PC-9 (cell line): ENCODE measurements around the gene LMBRD1. TPM values are rescaled to one million over a fixed set of nuclear protein-coding genes. Genes with fewer than 3 reads are reported as not detected.

ENCODE experiments used
- BruUV-seq: library from RNA; stranded (reverse); fragments of 400-500 nt; replicated peaks from 2 replicates; lab custom pipeline; 2021; lab: Mats Ljungman, UMichigan
- CTCF ChIA-PET: fragments of 300-600 bp; sonication (Branson Sonifier 250); formaldehyde crosslinking; loops from one replicate; lab custom pipeline; 2022; ENCODE audit warnings: antibody characterized with exemption; lab: Charles Lee
- POLR2A ChIA-PET: fragments of 300-600 bp; sonication (Branson Sonifier 250); formaldehyde crosslinking; loops from one replicate; lab custom pipeline; 2022; ENCODE audit warnings: antibody characterized with exemption; ENCODE audit not compliant: unreplicated experiment; lab: Charles Lee
- DNase-seq, 2 experiments: peaks; one replicate each; pipeline versions ENCODE4 v3.0.0 to v3.0.0-alpha.2; 2015 to 2022; ENCODE audit warnings: mixed read lengths in 1 of 2
- H2AFZ ChIP-seq: fragments of 200-600 bp; sonication (generic); 2 replicates; pipeline ENCODE4 v1.8.1; 2017; ENCODE audit warnings: antibody characterized with exemption
- H3F3A ChIP-seq: fragments of 200-600 bp; sonication (generic); 2 replicates; pipeline ENCODE4 v1.8.1; 2017; ENCODE audit warnings: antibody characterized with exemption, mild to moderate bottlenecking, low read depth; ENCODE audit not compliant: insufficient read depth
- H3K27ac ChIP-seq: fragments of 200-600 bp; sonication (generic); 2 replicates; pipeline ENCODE4 v1.6.1; 2016; ENCODE audit warnings: mixed run types
- H3K27me3 ChIP-seq: fragments of 200-600 bp; sonication (generic); 2 replicates; pipeline ENCODE4 v1.6.1; 2016; ENCODE audit warnings: low read depth, mixed run types; ENCODE audit not compliant: insufficient read depth
- H3K36me3 ChIP-seq: fragments of 200-600 bp; sonication (generic); 2 replicates; pipeline ENCODE4 v1.6.1; 2016; ENCODE audit warnings: low read depth, mixed run types
- H3K4me1 ChIP-seq: fragments of 200-600 bp; sonication (generic); replicated peaks from 2 replicates; pipeline ENCODE4 v1.6.1; 2016; ENCODE audit warnings: mixed run types; ENCODE audit not compliant: insufficient read depth
- H3K4me2 ChIP-seq: fragments of 200-600 bp; sonication (generic); 2 replicates; pipeline ENCODE4 v1.6.1; 2017; ENCODE audit warnings: mixed run types
- H3K4me3 ChIP-seq: fragments of 200-600 bp; sonication (generic); 2 replicates; pipeline ENCODE4 v1.6.1; 2016; ENCODE audit warnings: mixed run types
- H3K79me2 ChIP-seq: fragments of 200-600 bp; sonication (generic); 2 replicates; pipeline ENCODE4 v1.6.1; 2017; ENCODE audit warnings: low read depth, mixed run types
- H3K9me2 ChIP-seq: fragments of 200-600 bp; sonication (generic); 2 replicates; pipeline ENCODE4 v1.8.1; 2017; ENCODE audit warnings: mild to moderate bottlenecking; ENCODE audit not compliant: insufficient read depth
- H3K9me3 ChIP-seq: fragments of 200-600 bp; sonication (generic); 2 replicates; pipeline ENCODE4 v1.8.1; 2016; ENCODE audit warnings: low read depth; ENCODE audit not compliant: insufficient read depth
- H4K20me1 ChIP-seq: fragments of 200-600 bp; sonication (generic); 2 replicates; pipeline ENCODE4 v1.8.1; 2017; ENCODE audit not compliant: insufficient read depth
- EZH2 ChIP-seq: fragments of 200-600 bp; sonication (generic); IDR thresholded peaks from 2 replicates; pipeline ENCODE4 v1.8.0; 2017; ENCODE audit warnings: antibody characterized with exemption, low read depth
- intact Hi-C: fragments of 100-400 bp; cut with micrococcal nuclease; formaldehyde crosslinking; loops from one replicate; pipeline ENCODE4 v1.10.0; 2022; ENCODE audit not compliant: unreplicated experiment
- total RNA-seq: library from RNA; stranded (reverse); gene quantifications from 2 replicates; pipeline ENCODE4 v1.2.3, GENCODE V29; 2021
- TF ChIP-seq, protein P1 (sequence below): fragments of 200-600 bp; sonication (generic); conservative IDR thresholded peaks from 2 replicates; pipeline ENCODE4 v1.6.1; 2017; ENCODE audit warnings: mixed run types, antibody characterized with exemption, mild to moderate bottlenecking, moderate library complexity

LMBRD1 gene
- total RNA-seq, 1 experiment from 2014 or later = 24.6 TPM

GRCh38 chr6:69817358-69817757, 20.5 kb upstream of the LMBRD1 start:
- Histone ChIP-seq H3K27ac (no peak overlapping the region), H3K27me3 (no peaks in the 10 kb centered on the region), H4K20me1 (no peaks in the 10 kb centered on the region), H2AFZ (no peak overlapping the region), H3K79me2 (no peaks in the 10 kb centered on the region), H3K4me3 (no peak overlapping the region), H3K4me1 (peaks cover 15% of the 10 kb centered on the region), H3K4me2 (no peak overlapping the region), H3F3A (no peaks in the 10 kb centered on the region), H3K9me3 (0 out of 2 replicates have a peak, but pooled peaks cover 2% of the 10 kb centered on the region), H3K36me3 (no peaks in the 10 kb centered on the region), H3K9me2 (no peaks in the 10 kb centered on the region)
- no peak for TF ChIP-seq EZH2
- TF ChIP-seq, protein P1, sequence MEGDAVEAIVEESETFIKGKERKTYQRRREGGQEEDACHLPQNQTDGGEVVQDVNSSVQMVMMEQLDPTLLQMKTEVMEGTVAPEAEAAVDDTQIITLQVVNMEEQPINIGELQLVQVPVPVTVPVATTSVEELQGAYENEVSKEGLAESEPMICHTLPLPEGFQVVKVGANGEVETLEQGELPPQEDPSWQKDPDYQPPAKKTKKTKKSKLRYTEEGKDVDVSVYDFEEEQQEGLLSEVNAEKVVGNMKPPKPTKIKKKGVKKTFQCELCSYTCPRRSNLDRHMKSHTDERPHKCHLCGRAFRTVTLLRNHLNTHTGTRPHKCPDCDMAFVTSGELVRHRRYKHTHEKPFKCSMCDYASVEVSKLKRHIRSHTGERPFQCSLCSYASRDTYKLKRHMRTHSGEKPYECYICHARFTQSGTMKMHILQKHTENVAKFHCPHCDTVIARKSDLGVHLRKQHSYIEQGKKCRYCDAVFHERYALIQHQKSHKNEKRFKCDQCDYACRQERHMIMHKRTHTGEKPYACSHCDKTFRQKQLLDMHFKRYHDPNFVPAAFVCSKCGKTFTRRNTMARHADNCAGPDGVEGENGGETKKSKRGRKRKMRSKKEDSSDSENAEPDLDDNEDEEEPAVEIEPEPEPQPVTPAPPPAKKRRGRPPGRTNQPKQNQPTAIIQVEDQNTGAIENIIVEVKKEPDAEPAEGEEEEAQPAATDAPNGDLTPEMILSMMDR = no peak
- no TSS peak for BruUV-seq
- intact Hi-C loops = no loop called here
- ChIA-PET CTCF (no interaction called here), POLR2A (no interaction called here)
- no peak for DNase-seq

DNA sequence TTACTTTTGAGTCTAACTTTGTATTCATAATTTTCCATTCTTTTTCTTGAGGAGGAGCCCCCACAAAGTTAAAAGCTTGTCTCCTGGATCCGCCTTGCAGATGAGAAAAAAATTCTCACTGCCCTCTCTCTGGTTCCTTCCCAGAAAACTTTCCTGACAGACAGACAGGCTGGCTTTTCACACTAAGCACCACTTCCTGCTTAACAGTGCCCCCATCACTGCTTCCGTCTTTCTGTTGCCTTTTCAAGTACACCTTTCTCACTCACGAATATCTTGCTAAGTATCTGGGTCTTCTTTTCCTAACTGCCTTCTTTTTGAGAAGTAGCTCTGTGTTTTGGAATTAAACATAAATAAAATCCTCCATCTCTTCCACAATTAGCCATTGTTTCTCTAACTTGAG, 19.8 kb upstream of the LMBRD1 start:
- POLR2A ChIA-PET = interaction anchor here (0.7 kb wide), 1 partner anchor 862 kb away, joined by 7 read pairs; no protein-coding TSS in a partner anchor
- Histone ChIP-seq H3K9me3 (0 out of 2 replicates have a peak, but pooled peaks cover 2% of the 10 kb centered on the region), H3K79me2 (no peaks in the 10 kb centered on the region), H3K4me2 (no peak overlapping the region), H3K4me1 (peaks cover 21% of the 10 kb centered on the region), H3K36me3 (no peaks in the 10 kb centered on the region), H3F3A (no peaks in the 10 kb centered on the region), H3K27me3 (no peaks in the 10 kb centered on the region), H3K4me3 (no peak overlapping the region), H3K9me2 (no peaks in the 10 kb centered on the region), H3K27ac (no peak overlapping the region), H4K20me1 (no peaks in the 10 kb centered on the region), H2AFZ (no peak overlapping the region)
- TF ChIP-seq, protein P1 = no peak
- TF ChIP-seq EZH2 = no peak
- intact Hi-C loops = no loop called here
- DNase-seq = no peak
- CTCF ChIA-PET = no interaction called here
- BruUV-seq = no TSS peak

GRCh38 chr6:69816026-69816425, 19.2 kb upstream of the LMBRD1 start:
- no peaks in the 10 kb centered on the region for H3K79me2 ChIP-seq
- POLR2A ChIA-PET = no interaction called here
- CTCF ChIA-PET = interaction anchor here (0.7 kb wide), 1 partner anchor 57 kb away, joined by 7 read pairs; no protein-coding TSS in a partner anchor
- H3K9me3 ChIP-seq = 0 out of 2 replicates have a peak, but pooled peaks cover 2% of the 10 kb centered on the region
- H3K27ac ChIP-seq = no peak overlapping the region
- no TSS peak for BruUV-seq
- no peaks in the 10 kb centered on the region for H3K36me3 ChIP-seq
- no peak overlapping the region for H3K4me3 ChIP-seq
- H2AFZ ChIP-seq = no peak overlapping the region
- H3K4me1 ChIP-seq = peaks cover 21% of the 10 kb centered on the region
- no peak overlapping the region for H3K4me2 ChIP-seq
- no peaks in the 10 kb centered on the region for H3K27me3 ChIP-seq
- no peaks in the 10 kb centered on the region for H3K9me2 ChIP-seq
- TF ChIP-seq, protein P1 = no peak
- no peak for TF ChIP-seq EZH2
- no peaks in the 10 kb centered on the region for H3F3A ChIP-seq
- no peaks in the 10 kb centered on the region for H4K20me1 ChIP-seq
- intact Hi-C loops = no loop called here
- no peak for DNase-seq
